ENCODE measurements around the gene OR8B8. TPM values are rescaled to one million over a fixed set of nuclear protein-coding genes. Genes with fewer than 3 reads are reported as not detected.

OR8B8 gene
- total and polyA plus RNA-seq, 11 donors: not detected

GRCh38 chr11:124481365-124482323 lies 36.1 kb upstream of the OR8B8 start:
- TF ChIP-seq POLR2A (IDR thresholded peaks at IDR 0.05) (no peak), CTCF (IDR thresholded peaks at IDR 0.05) (no peak)
- intact Hi-C loops (cut with DNase I): no loop called here
- peak in 4 of 5 donors; percentile 35 to 42 (median 38) for DNase-seq
- Histone ChIP-seq H3K27ac (peak overlapping the region in 3 of 12 donors; percentile 11 to 60 (median 34)), H3K9me3 (no peaks in the 10 kb centered on the region), H3K4me1 (peaks cover 0 to 13% (median 0%) of the 10 kb centered on the region in 12 donors), H3K36me3 (no peaks in the 10 kb centered on the region), H3K4me3 (peak overlapping the region in 9 of 12 donors; percentile 34 to 53 (median 40)), H3K27me3 (peaks cover 0 to 6% (median 0%) of the 10 kb centered on the region in 9 donors)
- peak in 3 of 4 donors; percentile 65 to 87 (median 83) for ATAC-seq
- WGBS, 4 donors: 23 to 25% (median 24%) methylated on average over 20 of the region's 20 CpGs

DNA sequence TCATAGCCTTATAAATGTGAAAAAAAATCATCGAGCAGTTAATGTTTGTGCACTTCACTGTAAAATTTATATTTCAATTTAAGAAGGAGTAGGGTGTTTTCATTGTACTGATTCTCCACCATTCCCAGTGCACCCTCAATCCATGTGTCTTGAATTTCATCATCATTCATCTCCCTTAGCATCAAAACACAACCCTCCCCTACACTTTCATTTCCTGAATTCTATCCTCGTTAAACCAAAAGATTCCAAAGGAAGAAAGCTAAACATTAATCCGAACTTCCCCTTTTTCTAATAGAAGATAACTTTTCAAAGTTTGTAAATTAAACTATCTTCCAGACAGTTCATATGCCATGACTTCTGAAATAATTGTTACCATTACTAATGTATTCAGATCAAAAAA lies 34.1 kb upstream of the OR8B8 start:
- Histone ChIP-seq H3K27ac (no peak overlapping the region), H3K27me3 (peaks cover 0 to 6% (median 0%) of the 10 kb centered on the region in 9 donors), H3K36me3 (no peaks in the 10 kb centered on the region), H3K4me1 (peaks cover 0 to 17% (median 2%) of the 10 kb centered on the region in 12 donors), H3K9me3 (no peaks in the 10 kb centered on the region), H3K4me3 (no peak overlapping the region)
- DNase-seq (no peak), ATAC-seq (no peak)
- TF ChIP-seq CTCF (IDR thresholded peaks at IDR 0.05) (no peak), POLR2A (IDR thresholded peaks at IDR 0.05) (no peak)
- 79 to 81% (median 80%) methylated on average over 3 of the region's 3 CpGs for WGBS, 4 donors
- intact Hi-C loops (cut with DNase I): no loop called here

DNA sequence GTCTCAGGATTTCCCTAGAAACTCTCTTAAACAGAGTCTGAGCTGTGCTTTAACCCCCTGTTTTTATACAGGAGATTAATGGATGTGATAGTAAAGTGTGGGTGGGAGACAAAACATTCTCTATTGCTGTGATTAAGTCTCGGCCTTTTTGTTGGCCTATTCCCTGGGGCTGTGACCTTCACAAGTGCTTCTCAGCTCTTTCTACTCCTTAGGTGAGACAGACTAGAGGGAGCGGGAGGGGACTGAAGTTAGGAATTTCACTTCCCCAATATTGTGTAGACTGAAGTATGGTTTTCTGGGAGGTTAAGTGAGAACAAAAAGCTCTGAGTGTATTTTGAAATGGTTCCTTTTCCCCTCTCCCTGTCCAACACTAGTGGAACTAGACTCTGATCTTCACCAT lies 29.8 kb upstream of the OR8B8 start:
- Histone ChIP-seq H3K9me3 (no peaks in the 10 kb centered on the region), H3K4me3 (no peak overlapping the region), H3K36me3 (no peaks in the 10 kb centered on the region), H3K27me3 (no peaks in the 10 kb centered on the region), H3K4me1 (peaks cover 0 to 36% (median 6%) of the 10 kb centered on the region in 12 donors), H3K27ac (peak overlapping the region in 1 of 12 donors; percentile 20)
- WGBS, 4 donors: 74 to 87% (median 83%) methylated on average over 2 of the region's 2 CpGs
- TF ChIP-seq POLR2A (IDR thresholded peaks at IDR 0.05) (no peak), CTCF (IDR thresholded peaks at IDR 0.05) (no peak)
- intact Hi-C loops (cut with DNase I): no loop called here
- DNase-seq (no peak), ATAC-seq (no peak)

- TF ChIP-seq POLR2A (IDR thresholded peaks at IDR 0.05) (no peak), CTCF (IDR thresholded peaks at IDR 0.05) (no peak)
- no peak overlapping the region for H3K4me3 ChIP-seq
- peaks cover 0 to 41% (median 7%) of the 10 kb centered on the region in 12 donors for H3K4me1 ChIP-seq
- ATAC-seq (no peak), DNase-seq (no peak)
- 80 to 90% (median 84%) methylated on average over 2 of the region's 2 CpGs for WGBS, 4 donors
- no peaks in the 10 kb centered on the region for H3K36me3 ChIP-seq
- H3K27ac ChIP-seq: no peak overlapping the region
- no peaks in the 10 kb centered on the region for H3K27me3 ChIP-seq
- H3K9me3 ChIP-seq: no peaks in the 10 kb centered on the region
- intact Hi-C loops (cut with DNase I): no loop called here
Observed at GRCh38 chr11:124474779-124475178, 29.3 kb upstream of the OR8B8 start.
